NCI-H524 (cell line): Measurements from ENCODE around the gene ZNF181.

Experiments
- DNase-seq, 2 experiments: peaks; one replicate each; lab custom pipeline; 2025; lab: John Stamatoyannopoulos, UW

ZNF181 gene

DNA sequence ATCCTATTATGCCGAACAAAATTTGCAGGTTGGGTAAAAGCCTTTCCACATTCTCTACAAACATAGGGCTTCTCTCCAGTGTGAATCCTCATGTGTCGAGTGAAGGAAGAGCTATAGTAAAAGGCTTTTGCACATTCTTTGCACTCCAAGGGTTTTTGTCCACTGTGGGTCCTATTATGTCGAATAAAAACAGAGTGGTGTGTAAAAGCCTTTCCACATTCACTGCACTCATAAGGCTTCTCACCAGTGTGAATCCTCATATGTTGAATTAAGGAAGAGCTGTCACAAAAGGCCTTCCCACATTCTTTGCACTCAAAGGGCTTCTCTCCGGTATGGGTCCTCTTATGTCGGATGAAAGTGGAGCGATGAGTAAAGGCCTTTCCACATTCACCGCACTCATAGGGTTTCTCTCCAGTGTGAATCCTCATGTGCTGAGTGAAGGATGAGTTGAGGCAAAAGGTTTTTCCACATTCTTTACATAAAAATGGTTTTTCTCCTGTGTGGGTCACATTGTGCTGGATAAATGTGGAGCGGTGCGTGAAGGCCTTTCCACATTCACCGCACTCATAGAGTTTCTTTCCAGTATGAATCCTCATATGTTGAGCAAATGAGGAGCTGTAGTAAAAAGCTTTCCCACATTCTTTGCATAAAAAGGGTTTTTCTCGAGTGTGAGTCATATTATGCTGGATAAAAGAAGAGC is 25.3 kb downstream of the ZNF181 start:
- DNase-seq, result no peak

DNA sequence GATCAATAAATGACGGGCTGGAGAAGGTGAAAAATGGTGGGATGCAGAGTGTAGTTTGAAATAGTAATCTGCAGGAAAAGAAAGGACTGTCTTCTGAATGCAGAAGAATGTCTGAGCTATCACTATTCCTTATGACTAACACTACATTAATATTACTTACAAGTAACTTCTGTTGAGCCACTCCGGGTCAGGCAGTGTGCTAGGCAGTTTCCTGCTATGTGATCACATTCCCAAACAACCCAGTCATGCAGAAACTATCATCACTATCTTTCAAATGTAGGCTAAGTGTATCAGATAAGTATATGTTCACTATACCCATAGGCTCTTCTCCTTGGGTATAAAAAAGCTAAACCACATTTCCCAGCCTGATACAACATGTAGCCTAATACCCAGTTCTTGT is 32.3 kb downstream of the ZNF181 start:
- DNase-seq, result no peak

DNA sequence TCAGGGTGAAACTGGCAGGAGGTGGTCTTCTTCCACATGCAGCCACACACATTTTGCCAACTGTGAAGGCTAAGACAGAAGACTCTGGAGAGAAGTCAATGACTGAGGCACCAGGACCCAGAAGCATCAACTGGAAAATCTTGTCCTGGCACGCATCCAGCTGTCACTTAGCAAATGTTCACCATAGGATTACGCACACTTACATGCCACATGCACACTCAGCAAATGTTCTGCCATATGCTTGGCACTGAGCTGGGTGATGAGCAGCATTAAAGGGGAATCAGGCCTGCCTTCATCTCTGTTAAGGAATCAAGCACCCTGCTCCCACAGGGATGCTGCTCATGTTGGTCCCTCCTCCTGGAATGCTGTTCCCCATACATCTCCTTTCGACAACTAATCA is 33.9 kb downstream of the ZNF181 start:
- peak; percentile 75 to 89 for DNase-seq

DNA sequence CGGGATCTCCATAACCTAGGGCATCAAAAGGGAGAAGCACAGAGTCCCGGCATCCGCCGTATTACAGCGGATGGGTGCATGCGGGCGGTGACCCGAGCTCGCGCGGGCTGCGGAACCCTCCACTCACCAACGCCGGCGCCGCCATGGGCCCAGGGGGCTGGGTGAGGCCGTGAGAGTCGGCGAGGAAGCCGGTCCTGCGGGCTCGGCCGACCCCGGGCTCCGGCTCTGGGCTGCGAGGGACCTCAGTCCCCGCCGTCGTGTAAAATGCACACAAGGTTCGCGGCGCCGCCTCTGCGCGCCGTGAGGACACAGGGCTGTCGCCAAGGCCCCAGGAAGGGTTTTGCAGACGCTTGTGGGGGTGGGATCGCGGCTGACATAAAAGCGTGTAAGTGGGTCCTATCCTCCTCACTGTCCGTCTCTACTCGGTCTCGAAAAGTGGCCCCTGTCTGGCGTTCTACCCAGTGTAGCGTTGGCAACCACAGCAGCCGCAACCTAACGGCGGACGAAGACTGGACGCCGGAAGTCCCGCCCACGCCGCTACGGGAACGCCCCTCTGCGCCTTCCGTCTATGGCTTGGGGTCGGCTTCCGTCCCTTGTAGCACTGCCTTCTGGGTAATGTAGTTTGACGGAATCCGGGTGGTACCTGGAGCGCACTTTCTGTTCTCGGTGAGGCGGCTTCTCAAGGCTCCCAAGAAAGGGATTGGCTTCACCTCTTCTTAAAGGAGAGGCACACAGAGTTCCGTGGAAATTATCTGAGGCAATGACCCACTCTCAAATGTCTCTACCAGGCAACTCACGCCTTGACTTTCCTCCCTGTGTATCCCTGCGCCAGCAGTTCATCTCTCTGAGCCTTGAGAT is 38.9 kb downstream of the ZNF181 start, which contains the start of gene ZNF599:
Gene ZNF599, minus strand, starts transcription at position 519 of the 858 bp plus-strand sequence. Its CDS starts 374 bp downstream, at position 145.
- DNase-seq, result peak; percentile 85 to 90

DNA sequence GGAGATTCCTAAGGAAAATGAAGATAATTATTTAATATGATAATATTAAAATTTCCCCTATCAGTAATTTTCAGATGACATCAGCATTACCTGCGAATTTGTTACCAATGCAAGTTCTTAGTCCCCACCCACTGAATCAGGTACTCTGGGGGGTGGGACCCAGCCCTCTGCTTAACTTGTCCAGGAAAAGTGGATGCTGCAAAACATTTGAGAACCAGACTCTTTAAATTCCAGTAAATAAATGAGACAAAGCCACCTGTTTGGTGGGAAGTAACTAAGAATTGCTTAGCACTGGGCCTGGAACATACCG is 39.5 kb downstream of the ZNF181 start:
- no peak for DNase-seq

DNA sequence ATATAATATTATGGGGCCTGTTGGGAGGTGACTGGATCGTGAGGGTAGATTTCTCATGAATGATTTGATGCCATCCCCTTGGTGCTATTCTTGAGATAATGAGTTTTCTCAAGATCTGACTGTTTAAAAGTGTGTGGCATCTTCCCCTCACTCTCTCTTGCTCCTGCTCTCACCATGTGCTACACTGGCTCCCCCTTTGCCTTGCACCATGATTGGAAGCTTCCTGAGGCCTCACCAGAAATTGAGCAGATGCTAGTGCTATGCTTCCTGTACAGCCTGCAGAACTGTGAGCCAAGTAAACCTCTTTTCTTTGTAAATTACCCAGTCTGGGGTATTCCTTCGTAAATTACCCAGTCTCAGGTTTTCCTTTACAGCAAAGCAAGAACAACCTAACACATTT is 40.8 kb downstream of the ZNF181 start:
- no peak for DNase-seq

DNA sequence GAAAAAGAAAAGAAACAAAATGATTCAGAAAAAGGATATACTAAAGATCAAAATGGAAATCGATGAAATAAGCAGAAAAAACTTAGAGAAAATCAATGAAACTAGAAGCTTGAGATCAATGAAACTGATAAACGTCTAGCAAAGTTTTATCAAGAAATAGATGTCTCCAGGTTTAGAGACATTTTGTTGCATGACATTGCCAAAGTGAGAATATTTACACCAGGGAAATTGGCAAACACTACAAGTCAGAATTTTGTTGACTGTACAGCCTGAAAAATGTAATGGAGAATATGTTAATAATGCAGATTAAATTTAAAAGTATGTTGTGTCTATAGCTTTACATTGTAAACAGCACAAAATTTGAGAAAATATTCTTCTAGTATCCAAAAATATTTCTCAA is 44.3 kb downstream of the ZNF181 start:
- no peak for DNase-seq

DNA sequence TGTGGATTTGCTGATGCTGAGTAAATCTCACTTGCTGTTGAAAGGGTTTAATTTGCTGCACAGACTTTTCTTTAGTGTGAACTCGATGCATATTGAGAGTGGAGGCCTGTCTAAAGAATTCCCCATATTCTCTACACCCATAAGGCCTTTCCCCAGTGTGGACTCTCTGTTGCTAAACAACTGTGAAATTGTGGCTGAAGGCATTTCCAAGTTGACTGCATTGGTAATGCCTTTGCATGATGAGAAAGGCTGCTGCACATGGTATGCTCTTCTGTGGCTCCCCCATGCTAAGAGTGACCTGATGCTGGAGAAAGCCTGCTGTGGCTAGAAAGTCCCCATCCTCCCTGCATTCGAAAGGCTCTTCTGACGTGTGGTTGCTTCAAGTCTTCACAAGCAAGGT is 45.6 kb downstream of the ZNF181 start:
- DNase-seq, result no peak

DNA sequence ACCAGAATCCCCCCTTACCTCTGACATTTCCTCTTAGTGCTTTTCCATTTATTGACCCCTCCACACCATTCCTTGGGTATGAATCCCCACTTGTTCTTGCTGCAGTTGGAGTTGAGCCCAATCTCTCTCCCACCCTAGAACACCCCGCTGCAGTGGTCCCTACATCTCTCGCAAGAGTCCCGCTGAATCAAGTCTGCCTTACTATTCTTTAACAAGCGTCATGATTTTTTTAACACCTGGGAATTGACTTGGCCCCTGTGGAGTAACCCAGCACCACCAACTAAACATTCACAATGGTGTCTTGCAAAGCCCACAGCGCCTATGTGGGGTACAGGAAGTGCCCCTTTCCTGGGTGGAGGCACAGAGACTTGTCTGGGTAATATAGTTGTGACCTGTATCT is 52.2 kb downstream of the ZNF181 start:
- no peak for DNase-seq

DNA sequence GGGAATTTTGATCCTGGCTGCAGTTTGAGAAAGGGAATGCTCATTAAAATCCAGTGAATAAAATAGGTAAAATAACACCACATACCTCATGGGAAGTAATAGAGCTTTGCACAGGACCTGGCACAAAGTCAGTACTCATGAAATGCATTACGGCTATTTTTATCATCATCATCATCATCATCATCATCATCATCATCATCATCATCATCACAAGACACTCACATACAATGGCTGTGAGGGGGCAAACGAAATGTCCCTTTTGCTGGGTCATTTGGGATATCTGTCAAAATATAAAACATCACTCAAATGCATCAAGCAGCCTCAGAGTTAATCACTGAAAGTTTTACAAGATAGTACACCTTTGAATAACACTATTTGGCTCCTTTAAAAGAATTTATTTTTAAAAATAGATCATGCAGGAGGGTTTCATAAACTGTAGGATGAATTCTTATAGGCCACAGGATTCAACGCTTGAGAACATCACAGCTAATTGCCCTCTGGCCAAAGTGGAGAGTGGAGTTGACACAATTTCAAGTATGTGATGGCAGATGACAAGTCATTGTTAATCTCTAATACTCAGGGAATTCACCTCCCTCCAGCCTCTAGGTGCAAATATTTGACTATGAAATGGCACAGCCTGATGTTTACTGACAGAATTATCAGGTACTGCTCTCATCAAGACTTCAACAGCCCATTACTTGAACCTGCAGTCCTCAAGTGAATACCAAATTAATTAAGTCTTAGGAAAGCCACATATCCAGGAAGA is 53.2 kb downstream of the ZNF181 start:
- DNase-seq, result no peak

DNA sequence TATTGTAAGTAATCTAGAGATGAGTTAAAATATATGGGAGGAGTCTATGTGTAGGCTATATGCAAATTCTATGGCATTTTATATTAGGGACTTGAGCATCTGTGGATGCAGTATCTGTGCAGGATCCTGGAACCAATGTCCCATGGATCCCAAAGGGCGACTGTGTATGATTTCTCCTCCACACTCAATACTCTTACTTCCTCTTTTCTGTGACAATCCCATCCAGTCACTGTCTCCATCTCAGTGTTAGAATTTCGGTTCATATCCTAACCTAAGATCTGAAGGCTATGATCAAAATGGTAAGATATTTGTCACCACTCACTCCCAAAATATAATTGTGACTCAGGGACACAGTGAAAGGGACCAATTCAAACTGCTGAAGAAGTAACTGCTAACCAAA is 54.0 kb downstream of the ZNF181 start:
- no peak for DNase-seq

DNA sequence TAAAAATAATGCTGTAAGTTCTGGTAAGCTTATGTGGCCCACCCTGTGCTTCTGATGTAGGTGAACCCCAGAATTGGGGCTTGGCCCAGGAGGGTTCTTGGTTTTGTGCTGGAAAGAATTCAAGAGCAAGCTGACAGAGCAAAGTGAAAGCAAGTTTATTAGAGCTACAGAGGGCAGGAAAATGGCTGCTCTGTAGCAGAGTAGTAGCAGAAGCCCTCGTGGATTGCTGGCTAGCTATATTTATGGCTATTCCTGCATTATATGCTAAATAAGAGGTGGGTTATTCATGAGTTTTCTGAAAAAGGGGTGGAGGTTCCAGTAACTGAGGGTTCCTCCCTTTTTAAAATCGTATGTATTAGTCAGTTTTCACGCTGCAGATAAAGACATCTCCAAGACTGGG is 59.5 kb downstream of the ZNF181 start:
- DNase-seq, result no peak

DNA sequence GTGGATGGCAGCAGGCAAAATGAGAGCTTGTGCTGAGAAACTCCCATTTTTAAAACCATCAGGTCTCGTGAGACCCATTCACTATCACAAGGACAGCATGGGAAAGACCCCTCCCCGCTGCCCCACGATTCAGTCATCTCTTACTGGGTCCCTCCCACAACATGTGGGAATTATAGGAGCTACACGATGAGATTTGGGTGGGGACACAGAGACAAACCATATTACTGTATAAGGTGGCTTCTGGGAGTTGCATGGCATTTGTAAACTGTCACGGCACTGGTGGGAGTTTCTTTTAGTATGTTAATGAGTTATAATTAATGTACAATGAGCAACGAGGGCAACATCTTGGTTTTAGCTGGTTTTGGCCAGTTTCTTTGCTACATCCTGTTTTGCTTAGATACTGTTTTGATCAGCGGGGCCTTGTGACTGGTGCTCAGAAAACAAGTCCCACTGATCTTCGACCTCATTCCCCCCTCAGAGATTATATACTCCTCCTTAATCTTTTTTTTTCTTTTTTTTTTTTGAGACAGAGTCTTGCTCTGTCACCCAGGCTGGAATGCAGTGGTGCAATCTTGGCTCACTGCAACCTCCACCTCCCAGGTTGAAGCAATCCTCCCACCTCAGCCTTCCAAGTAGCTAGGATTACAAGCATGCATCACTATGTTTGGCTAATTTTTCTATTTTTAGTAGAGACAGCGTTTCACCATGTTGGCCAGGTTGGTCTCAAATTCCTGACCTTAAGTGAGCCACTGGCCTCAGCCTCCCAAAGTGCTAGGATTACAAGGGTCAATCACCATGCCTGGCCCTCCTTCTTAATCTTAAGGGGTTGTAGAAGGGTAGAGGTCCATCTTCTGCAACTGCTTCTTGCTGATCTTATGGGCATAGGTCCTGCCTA is 60.3 kb downstream of the ZNF181 start:
- no peak for DNase-seq
